Esophagus squamous epithelium (tissue), 4 donors: ENCODE results near the gene YARS2.

Source experiments
- POLR2A ChIP-seq, 4 donors: fragments of 450-650 bp; IDR thresholded peaks; one replicate each; pipeline ENCODE4 v1.6.1; 2017; ENCODE audit warnings: antibody characterized with exemption in 4 of 4, mild to moderate bottlenecking in 4 of 4, moderate library complexity in 3 of 4
- TF ChIP-seq, protein P1 (sequence below), 6 experiments: fragments of 450-650 bp in 4 of 6; fragments of 200-600 bp in 2 of 6; sonication (generic) in 2 of 6; IDR thresholded peaks; one replicate each; pipeline ENCODE4 v1.5.1; 2016 to 2019; ENCODE audit warnings: antibody characterized with exemption in 6 of 6, mild to moderate bottlenecking in 4 of 6, moderate library complexity in 4 of 6

DNA sequence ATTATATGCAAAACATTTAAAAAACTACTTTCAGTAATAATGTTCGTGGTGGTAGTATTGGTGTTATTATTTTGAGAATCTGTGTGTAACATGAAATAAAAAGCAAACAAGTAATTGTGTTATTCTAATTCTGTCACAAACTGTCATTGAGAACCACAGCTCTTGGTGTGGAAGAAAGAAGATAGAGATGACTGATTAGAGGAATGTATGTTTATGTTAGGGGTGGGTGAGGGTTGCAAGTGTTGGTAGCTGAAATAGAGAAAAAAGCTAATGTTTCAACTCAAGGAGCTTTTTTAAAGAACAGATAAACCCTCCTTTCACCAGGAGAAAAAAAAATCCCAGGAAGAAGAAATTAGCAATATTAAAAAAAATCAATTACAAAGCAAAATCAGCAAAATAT is 58.3 kb downstream of the YARS2 start:
- no peak for TF ChIP-seq POLR2A (IDR thresholded peaks at IDR 0.05)
- TF ChIP-seq, protein P1, sequence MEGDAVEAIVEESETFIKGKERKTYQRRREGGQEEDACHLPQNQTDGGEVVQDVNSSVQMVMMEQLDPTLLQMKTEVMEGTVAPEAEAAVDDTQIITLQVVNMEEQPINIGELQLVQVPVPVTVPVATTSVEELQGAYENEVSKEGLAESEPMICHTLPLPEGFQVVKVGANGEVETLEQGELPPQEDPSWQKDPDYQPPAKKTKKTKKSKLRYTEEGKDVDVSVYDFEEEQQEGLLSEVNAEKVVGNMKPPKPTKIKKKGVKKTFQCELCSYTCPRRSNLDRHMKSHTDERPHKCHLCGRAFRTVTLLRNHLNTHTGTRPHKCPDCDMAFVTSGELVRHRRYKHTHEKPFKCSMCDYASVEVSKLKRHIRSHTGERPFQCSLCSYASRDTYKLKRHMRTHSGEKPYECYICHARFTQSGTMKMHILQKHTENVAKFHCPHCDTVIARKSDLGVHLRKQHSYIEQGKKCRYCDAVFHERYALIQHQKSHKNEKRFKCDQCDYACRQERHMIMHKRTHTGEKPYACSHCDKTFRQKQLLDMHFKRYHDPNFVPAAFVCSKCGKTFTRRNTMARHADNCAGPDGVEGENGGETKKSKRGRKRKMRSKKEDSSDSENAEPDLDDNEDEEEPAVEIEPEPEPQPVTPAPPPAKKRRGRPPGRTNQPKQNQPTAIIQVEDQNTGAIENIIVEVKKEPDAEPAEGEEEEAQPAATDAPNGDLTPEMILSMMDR (IDR thresholded peaks at IDR 0.05), result no peak
